A673 (cell line): ENCODE data around the gene HOXB8. TPM values are rescaled to one million over a fixed set of nuclear protein-coding genes. Genes with fewer than 3 reads are reported as not detected.

Source experiments
- BruUV-seq: library from RNA; stranded (reverse); fragments of 400-500 nt; replicated peaks from 2 replicates; lab custom pipeline; 2021; lab: Mats Ljungman, UMichigan
- CTCF ChIA-PET: fragments of 300-600 bp; sonication (Branson Sonifier 250); formaldehyde crosslinking; loops from one replicate; lab custom pipeline; 2022; ENCODE audit warnings: antibody characterized with exemption; lab: Charles Lee
- POLR2A ChIA-PET: fragments of 300-600 bp; sonication (Branson Sonifier 250); formaldehyde crosslinking; loops from one replicate; lab custom pipeline; 2022; ENCODE audit warnings: antibody characterized with exemption; ENCODE audit not compliant: low non-redundant PET; lab: Charles Lee
- DNase-seq: peaks from one replicate; pipeline ENCODE4 v3.0.0-alpha.2; 2015; ENCODE audit warnings: low spot score
- H3K27ac ChIP-seq: fragments of 200-600 bp; sonication (generic); 2 replicates; pipeline ENCODE4 v1.5.1; 2016; ENCODE audit warnings: mixed run types, low read depth, mild to moderate bottlenecking, mixed read lengths, antibody characterized with exemption, low read length; ENCODE audit not compliant: poor library complexity, severe bottlenecking
- H3K27me3 ChIP-seq: fragments of 200-600 bp; sonication (generic); replicated peaks from 2 replicates; pipeline ENCODE4 v1.6.1; 2017; ENCODE audit warnings: mixed run types, low read depth, mild to moderate bottlenecking, mixed read lengths, antibody characterized with exemption, low read length; ENCODE audit not compliant: insufficient read depth, poor library complexity
- H3K36me3 ChIP-seq: fragments of 200-600 bp; sonication (generic); 2 replicates; pipeline ENCODE4 v1.6.1; 2016; ENCODE audit warnings: mixed run types, mild to moderate bottlenecking, mixed read lengths, antibody characterized with exemption, low read length; ENCODE audit not compliant: insufficient read depth, poor library complexity, severe bottlenecking
- H3K4me1 ChIP-seq: fragments of 200-600 bp; sonication (generic); 2 replicates; pipeline ENCODE4 v1.6.1; 2017; ENCODE audit warnings: mixed run types, mild to moderate bottlenecking, mixed read lengths, antibody characterized with exemption, low read length; ENCODE audit not compliant: insufficient read depth, poor library complexity, severe bottlenecking
- H3K4me3 ChIP-seq: fragments of 200-600 bp; sonication (generic); 2 replicates; pipeline ENCODE4 v1.5.1; 2016; ENCODE audit warnings: low read depth, mixed run types, mild to moderate bottlenecking, mixed read lengths, low read length; ENCODE audit not compliant: poor library complexity, severe bottlenecking
- H3K9me3 ChIP-seq: fragments of 200-600 bp; sonication (generic); 2 replicates; pipeline ENCODE4 v1.6.1; 2016; ENCODE audit warnings: mixed run types, low read depth, mild to moderate bottlenecking, mixed read lengths, antibody characterized with exemption, low read length; ENCODE audit not compliant: poor library complexity, severe bottlenecking
- EZH2 ChIP-seq: fragments of 200-600 bp; sonication (generic); IDR thresholded peaks from 2 replicates; pipeline ENCODE4 v1.6.1; 2017; ENCODE audit warnings: borderline replicate concordance, low read depth, mild to moderate bottlenecking, mixed read lengths, antibody characterized with exemption, low read length; ENCODE audit not compliant: poor library complexity, severe bottlenecking
- intact Hi-C: fragments of 100-400 bp; cut with micrococcal nuclease; formaldehyde crosslinking; loops from one replicate; pipeline ENCODE4 v1.10.0; 2022; ENCODE audit not compliant: unreplicated experiment
- total RNA-seq: library from RNA; stranded (reverse); gene quantifications from 2 replicates; pipeline ENCODE4 v1.2.3, GENCODE V29; 2021
- TF ChIP-seq, protein P1 (sequence below): fragments of 300-800, 200-600 bp; sonication (generic); conservative IDR thresholded peaks from 2 replicates; pipeline ENCODE4 v1.5.1; 2017; ENCODE audit warnings: low read depth, mild to moderate bottlenecking, antibody characterized with exemption, low read length, moderate library complexity, mixed read lengths

The HOXB8 gene
- total RNA-seq, 1 experiment from 2014 or later: 13.1 TPM

GRCh38 chr17:48633266-48633677 lies 18.2 kb upstream of the HOXB8 start:
- Histone ChIP-seq H3K27ac (no peak overlapping the region), H3K27me3 (no peaks in the 10 kb centered on the region), H3K9me3 (no peaks in the 10 kb centered on the region), H3K4me3 (peak overlapping the region; percentile 1), H3K36me3 (no peaks in the 10 kb centered on the region), H3K4me1 (no peaks in the 10 kb centered on the region)
- intact Hi-C loops: no loop called here
- DNase-seq: no peak
- BruUV-seq: no TSS peak
- ChIA-PET CTCF (no interaction called here), POLR2A (no interaction called here)
- TF ChIP-seq EZH2: no peak
- TF ChIP-seq, protein P1, sequence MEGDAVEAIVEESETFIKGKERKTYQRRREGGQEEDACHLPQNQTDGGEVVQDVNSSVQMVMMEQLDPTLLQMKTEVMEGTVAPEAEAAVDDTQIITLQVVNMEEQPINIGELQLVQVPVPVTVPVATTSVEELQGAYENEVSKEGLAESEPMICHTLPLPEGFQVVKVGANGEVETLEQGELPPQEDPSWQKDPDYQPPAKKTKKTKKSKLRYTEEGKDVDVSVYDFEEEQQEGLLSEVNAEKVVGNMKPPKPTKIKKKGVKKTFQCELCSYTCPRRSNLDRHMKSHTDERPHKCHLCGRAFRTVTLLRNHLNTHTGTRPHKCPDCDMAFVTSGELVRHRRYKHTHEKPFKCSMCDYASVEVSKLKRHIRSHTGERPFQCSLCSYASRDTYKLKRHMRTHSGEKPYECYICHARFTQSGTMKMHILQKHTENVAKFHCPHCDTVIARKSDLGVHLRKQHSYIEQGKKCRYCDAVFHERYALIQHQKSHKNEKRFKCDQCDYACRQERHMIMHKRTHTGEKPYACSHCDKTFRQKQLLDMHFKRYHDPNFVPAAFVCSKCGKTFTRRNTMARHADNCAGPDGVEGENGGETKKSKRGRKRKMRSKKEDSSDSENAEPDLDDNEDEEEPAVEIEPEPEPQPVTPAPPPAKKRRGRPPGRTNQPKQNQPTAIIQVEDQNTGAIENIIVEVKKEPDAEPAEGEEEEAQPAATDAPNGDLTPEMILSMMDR: no peak

DNA sequence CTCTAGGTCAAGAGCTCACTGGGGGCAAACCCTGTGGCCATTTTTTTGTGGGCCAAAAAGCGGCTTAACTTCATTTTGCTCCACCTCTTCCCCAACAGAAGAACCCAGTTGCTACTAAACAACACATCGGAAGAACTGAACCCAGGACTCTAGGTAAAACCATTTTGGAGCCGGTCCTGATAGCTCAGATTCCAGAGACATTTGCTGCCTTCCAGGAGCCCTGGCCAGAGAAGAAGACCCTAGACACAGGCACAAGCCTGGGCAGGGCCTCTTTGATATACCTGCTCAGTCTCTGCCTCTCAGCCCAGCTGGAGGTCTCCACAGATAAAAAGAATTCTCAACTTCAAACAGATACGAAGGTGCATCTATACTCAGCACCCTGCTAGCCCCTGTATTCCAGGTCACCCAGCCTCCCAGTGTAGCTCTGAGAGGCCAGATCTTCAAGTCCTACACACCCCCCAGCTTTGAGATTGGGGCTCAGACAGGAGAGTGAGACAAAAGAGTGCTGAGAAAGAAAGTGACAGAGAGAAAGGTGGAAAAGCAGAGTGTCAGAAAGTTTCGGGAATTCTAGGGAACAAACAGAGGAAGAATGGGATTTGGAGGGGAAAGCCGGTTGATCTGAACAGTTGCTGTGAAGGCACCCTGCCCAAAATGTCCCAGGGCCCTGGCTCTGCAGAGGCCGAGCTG lies 17.6 kb upstream of the HOXB8 start:
- Histone ChIP-seq H3K9me3 (no peaks in the 10 kb centered on the region), H3K4me3 (no peak overlapping the region), H3K27me3 (no peaks in the 10 kb centered on the region), H3K27ac (no peak overlapping the region), H3K36me3 (no peaks in the 10 kb centered on the region), H3K4me1 (no peaks in the 10 kb centered on the region)
- ChIA-PET CTCF (no interaction called here), POLR2A (no interaction called here)
- DNase-seq: no peak
- TF ChIP-seq, protein P1: no peak
- TF ChIP-seq EZH2: no peak
- no TSS peak for BruUV-seq
- intact Hi-C loops: no loop called here

- CTCF ChIA-PET: no interaction called here
- BruUV-seq: no TSS peak
- intact Hi-C loops: no loop called here
These were observed 16.8 kb upstream of the HOXB8 start for GRCh38 chr17:48631693-48632578.

More at GRCh38 chr17:48631693-48632578, 16.8 kb upstream of the HOXB8 start:
- DNase-seq: no peak
- no peaks in the 10 kb centered on the region for H3K27me3 ChIP-seq
- POLR2A ChIA-PET: no interaction called here
- peaks cover 5% of the 10 kb centered on the region for H3K4me1 ChIP-seq
- no peaks in the 10 kb centered on the region for H3K9me3 ChIP-seq
- no peak for TF ChIP-seq EZH2
- TF ChIP-seq, protein P1: no peak
- H3K36me3 ChIP-seq: no peaks in the 10 kb centered on the region
- H3K4me3 ChIP-seq: no peak overlapping the region
- no peak overlapping the region for H3K27ac ChIP-seq
